Adrenal gland (tissue), 12 donors: Measurements from ENCODE around the gene CRTC1. TPM values are rescaled to one million over a fixed set of nuclear protein-coding genes. Genes with fewer than 3 reads are reported as not detected.
A peak's percentile ranks its signal among the peaks of the same experiment; 100 is the strongest.
"Not testable (repeated sequence)": the region's sequence is repeated elsewhere in the genome, so short reads cannot be mapped to it uniquely, and the experiment has no call there.

Experiments used
- DNase-seq, 7 donors: peaks; one replicate each; pipeline ENCODE4 v3.0.0-alpha.2; 2019 to 2020
- H3K27ac ChIP-seq, 5 donors: fragments of 200-600 bp; sonication (generic) in 4 of 5; 1 replicate in 3 of 5; 2 replicates in 2 of 5; pipeline versions ENCODE4 v1.5.1 to v1.8.0; 2016 to 2020; ENCODE audit warnings: mild to moderate bottlenecking in 1 of 5
- H3K27me3 ChIP-seq: fragments of 200-600 bp; 2 replicates; pipeline ENCODE4 v1.8.0; 2021
- H3K36me3 ChIP-seq, 2 donors: fragments of 200-600 bp; replicated peaks in 1 of 2; 1 replicate in 1 of 2; 2 replicates in 1 of 2; pipeline versions ENCODE4 v1.5.1 to v1.8.0; 2018 to 2022
- H3K4me1 ChIP-seq, 2 donors: fragments of 200-600 bp; replicated peaks in 1 of 2; 1 replicate in 1 of 2; 2 replicates in 1 of 2; pipeline versions ENCODE4 v1.5.1 to v1.8.0; 2018 to 2021
- H3K4me3 ChIP-seq, 4 donors: fragments of 200-600 bp; sonication (generic) in 3 of 4; one replicate each; pipeline ENCODE4 v1.5.1; 2016 to 2018
- H3K9me3 ChIP-seq, 3 donors: fragments of 200-600 bp; sonication (generic) in 1 of 3; replicated peaks in 1 of 3; 1 replicate in 2 of 3; 2 replicates in 1 of 3; pipeline versions ENCODE4 v1.5.1 to v1.8.0; 2016 to 2021
- CTCF ChIP-seq, 6 experiments: fragments of 450-650 bp in 4 of 6; fragments of 200-600 bp in 2 of 6; sonication (generic) in 1 of 6; IDR thresholded peaks; 1 replicate in 5 of 6; 2 replicates in 1 of 6; pipeline versions ENCODE4 v1.5.1 to v1.8.0; 2016 to 2021; ENCODE audit warnings: antibody characterized with exemption in 6 of 6, mild to moderate bottlenecking in 2 of 6, moderate library complexity in 1 of 6
- POLR2A ChIP-seq, 2 donors: fragments of 450-650 bp; IDR thresholded peaks; one replicate each; pipeline ENCODE4 v1.6.1; 2017; ENCODE audit warnings: antibody characterized with exemption in 2 of 2, mild to moderate bottlenecking in 2 of 2, moderate library complexity in 1 of 2
- WGBS, 4 donors: extraction: QIAGEN DNeasy Blood & Tissue Kit in 2 of 4; methylation state at CpG; one replicate each; pipeline versions ENCODE4 v1.1.5 to v1.1.7; 2013 to 2017; 5-methylcytosine and 5-hydroxymethylcytosine counted together
- intact Hi-C, 2 donors: fragments of 100-400 bp; cut with DNase I; formaldehyde crosslinking; loops; one replicate each; pipeline versions ENCODE4 v1.14.1 to v1.15.0; 2022 to 2023
- polyA plus RNA-seq, 3 donors: library from polyadenylated mRNA; stranded (reverse); fragments of 200-250 nt in 2 of 3; fragments of 350-450 nt in 1 of 3; fragmentation: Illumina TruSeq in 1 of 3; extraction: RNeasy Lipid Tissue Mini Kit (QIAGEN cat#74804) in 1 of 3; gene quantifications; one replicate each; pipeline ENCODE4 v1.2.3, GENCODE V29; 2013 to 2014
- total RNA-seq, 9 donors: library from RNA; depleted of rRNA in 4 of 9; stranded (reverse); fragments of >200 nt in 4 of 9; fragments of 120-200 nt in 1 of 9; fragmentation: NEBNext Ultra II Directional in 1 of 9; extraction: Animal tissue kit (Norgen Biotek cat#: 25700) in 1 of 9; gene quantifications; one replicate each; pipeline versions ENCODE4 v1.1.0 to v1.2.4, GENCODE V29; 2013 to 2023
- donor health status: healthy with polysubstance abuse.
- donor health status: Bipolar disorder and iron deficiency.
- donor health status: DM: yes; HTN: yes; CAD: no.
- donor health status: DM: no; HTN: no; CAD: no.
- donor health status: DM: no; HTN: no; CAD: no.
- donor health status: DM: yes; HTN: yes; CAD: no.

Gene CRTC1
- total and polyA plus RNA-seq, 12 donors, result 3.1 to 38.1 (median 10.3) TPM

GRCh38 chr19:18677156-18677555 is 6.3 kb upstream of the CRTC1 start:
- WGBS, 4 donors, result 76 to 83% (median 80%) methylated on average over 11 to 13 of the region's 13 CpGs
- Histone ChIP-seq H3K9me3 (no peaks in the 10 kb centered on the region), H3K36me3 (no peaks in the 10 kb centered on the region), H3K27me3 (no peaks in the 10 kb centered on the region), H3K4me1 (peaks cover 12 to 16% of the 10 kb centered on the region in 2 donors), H3K27ac (no peak overlapping the region), H3K4me3 (no peak overlapping the region)
- intact Hi-C loops, result loop anchor here in 1 of 2 donors (10.0 kb wide), 1 partner anchor 232 kb away; no protein-coding TSS in a partner anchor
- no peak for DNase-seq
- TF ChIP-seq CTCF (IDR thresholded peaks at IDR 0.05) (no peak), POLR2A (IDR thresholded peaks at IDR 0.05) (no peak)

GRCh38 chr19:18680148-18680547 is 3.3 kb upstream of the CRTC1 start:
- H3K27me3 ChIP-seq, H3K9me3 ChIP-seq, H3K4me3 ChIP-seq, H3K36me3 ChIP-seq, intact Hi-C loops, DNase-seq, H3K27ac ChIP-seq: not testable (repeated sequence)
- peaks cover 12 to 31% of the 10 kb centered on the region in 2 donors for H3K4me1 ChIP-seq
- WGBS, 4 donors, result 75 to 100% (median 98%) methylated on average over 1 of the region's 1 CpG

DNA sequence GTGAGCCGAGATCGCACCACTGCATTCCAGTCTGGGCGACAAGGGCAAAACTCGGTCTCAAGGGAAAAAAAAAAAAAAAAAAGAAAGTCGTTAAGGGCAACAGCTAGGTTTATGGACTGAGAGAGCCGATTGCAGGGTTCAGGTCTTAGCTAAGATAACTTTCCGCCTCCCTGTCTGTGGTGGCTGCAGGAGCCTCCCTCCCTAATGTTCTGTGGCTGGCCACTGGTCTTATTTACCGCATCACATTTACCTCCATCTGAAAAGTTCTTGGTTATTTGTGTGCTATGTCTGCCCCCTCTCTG is 722 bp upstream of the CRTC1 start:
- WGBS, 4 donors, result 33 to 38% (median 37%) methylated on average over 8 of the region's 8 CpGs
- TF ChIP-seq CTCF (IDR thresholded peaks at IDR 0.05) (no peak), POLR2A (IDR thresholded peaks at IDR 0.05) (no peak)
- no peaks in the 10 kb centered on the region for H3K9me3 ChIP-seq
- peak overlapping the region in 4 of 5 donors; percentile 68 to 94 (median 83) for H3K27ac ChIP-seq
- intact Hi-C loops, result no loop called here
- H3K4me1 ChIP-seq, result peaks cover 7 to 25% of the 10 kb centered on the region in 2 donors
- no peaks in the 10 kb centered on the region for H3K27me3 ChIP-seq
- H3K4me3 ChIP-seq, result peak overlapping the region in 1 of 4 donors; percentile 78
- H3K36me3 ChIP-seq, result no peaks in the 10 kb centered on the region
- no peak for DNase-seq

DNA sequence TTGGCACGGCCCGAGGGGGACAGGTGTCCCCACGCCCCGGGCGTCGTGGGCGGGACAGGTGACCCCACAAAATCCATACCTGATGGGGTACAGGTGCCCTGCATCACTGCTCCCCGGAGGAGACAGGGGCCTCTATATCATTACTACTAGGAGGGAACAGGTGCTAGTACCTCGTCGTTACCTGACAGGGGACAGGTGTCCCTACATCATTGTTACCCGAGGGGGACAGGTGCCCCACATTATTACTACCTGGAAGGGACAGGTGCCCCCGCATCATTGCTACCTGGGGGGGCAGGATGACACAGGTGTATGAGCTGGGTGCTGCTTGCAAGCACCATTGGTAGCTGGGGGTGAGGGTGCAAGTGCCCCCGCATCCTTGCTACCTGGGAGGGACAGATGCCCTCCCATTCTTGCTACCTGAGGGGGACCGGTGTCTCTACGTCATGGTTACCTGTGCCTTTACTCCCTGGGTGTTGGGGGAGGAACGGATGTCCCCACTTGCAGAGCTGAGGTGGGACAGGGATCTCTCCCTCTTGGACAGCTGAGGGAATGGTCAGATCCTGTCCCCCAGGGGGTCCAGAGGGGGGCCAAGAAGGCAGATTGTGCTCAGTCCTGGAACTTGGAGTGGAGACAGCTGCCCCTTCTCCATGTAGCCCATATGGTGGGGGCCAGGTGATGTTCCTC is 620 bp downstream of the CRTC1 start:
- Histone ChIP-seq H3K9me3 (no peaks in the 10 kb centered on the region), H3K27ac (peak overlapping the region in 1 of 5 donors; percentile 93), H3K27me3 (no peaks in the 10 kb centered on the region), H3K4me1 (peaks cover 0 to 15% of the 10 kb centered on the region in 2 donors), H3K36me3 (no peaks in the 10 kb centered on the region), H3K4me3 (peak overlapping the region in 2 of 4 donors; percentile 32 to 78)
- 18 to 42% (median 28%) methylated on average over 2 to 16 of the region's 16 CpGs for WGBS, 4 donors
- intact Hi-C loops, result no loop called here
- no peak for DNase-seq
- TF ChIP-seq CTCF (IDR thresholded peaks at IDR 0.05) (no peak), POLR2A (IDR thresholded peaks at IDR 0.05) (no peak)

DNA sequence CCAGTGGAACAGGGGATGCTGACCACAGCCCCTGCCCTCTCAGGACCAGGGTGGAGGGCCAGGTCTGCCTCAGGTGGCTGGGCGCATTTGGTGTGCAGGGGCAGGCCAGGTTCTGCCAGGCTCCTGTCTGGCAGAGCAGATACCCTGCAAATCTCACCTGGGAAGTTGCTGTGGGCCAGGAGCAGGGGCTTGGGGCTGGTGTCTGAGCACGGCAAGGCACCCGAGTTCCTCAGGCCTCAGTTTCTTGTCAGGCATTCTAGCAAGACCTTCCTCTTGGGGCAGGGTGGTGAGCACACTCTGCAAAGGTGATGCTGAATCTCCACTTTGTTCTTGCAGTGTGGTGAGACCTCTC is 1.1 kb downstream of the CRTC1 start:
- H3K4me3 ChIP-seq, result no peak overlapping the region
- 77 to 94% (median 80%) methylated on average over 2 to 3 of the region's 3 CpGs for WGBS, 4 donors
- H3K27ac ChIP-seq, result no peak overlapping the region
- no peaks in the 10 kb centered on the region for H3K27me3 ChIP-seq
- peaks cover 0 to 15% of the 10 kb centered on the region in 2 donors for H3K4me1 ChIP-seq
- DNase-seq, result no peak
- no peak for TF ChIP-seq POLR2A (IDR thresholded peaks at IDR 0.05)
- TF ChIP-seq CTCF (IDR thresholded peaks at IDR 0.05), result no peak
- intact Hi-C loops, result no loop called here
- H3K9me3 ChIP-seq, result no peaks in the 10 kb centered on the region
- H3K36me3 ChIP-seq, result no peaks in the 10 kb centered on the region
